ENCODE results near the gene RPS17.
"Not testable (repeated sequence)": the region's sequence is repeated elsewhere in the genome, so short reads cannot be mapped to it uniquely, and the experiment has no call there.

RPS17 gene

DNA sequence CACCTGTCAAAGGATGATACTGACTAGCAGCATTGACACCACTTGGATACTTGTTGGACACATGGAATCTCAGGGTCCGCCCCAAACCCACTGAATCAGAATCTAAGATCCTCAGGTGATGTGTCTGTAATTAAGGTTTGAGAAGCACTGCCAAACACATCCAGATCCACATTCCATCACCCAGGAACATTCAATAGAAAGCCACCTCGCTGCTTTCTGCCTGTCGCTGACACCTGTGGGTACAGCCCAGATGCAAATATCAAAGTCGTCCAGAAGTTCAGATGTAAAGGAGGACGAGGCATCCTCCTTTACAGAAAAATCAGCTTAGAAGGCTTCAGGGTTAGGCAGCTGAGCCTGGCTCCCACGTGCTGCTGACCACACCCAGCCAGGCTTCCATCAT lies 5.2 kb upstream of the RPS17 start:
- DNase-seq = no peak

- no peak for DNase-seq
Measured at GRCh38 chr15:82545002-82545401, 4.7 kb upstream of the RPS17 start.

GRCh38 chr15:82544431-82544830 lies 4.2 kb upstream of the RPS17 start:
- DNase-seq = no peak

- DNase-seq = peak; percentile 49
Measured at GRCh38 chr15:82543160-82543559, 2.9 kb upstream of the RPS17 start.

GRCh38 chr15:82540984-82541431 lies 751 bp upstream of the RPS17 start:
- DNase-seq = no peak

- peak; percentile 35 for DNase-seq
Measured at GRCh38 chr15:82539691-82540054, 584 bp downstream of the RPS17 start.

- DNase-seq = no peak
Measured at GRCh38 chr15:82538961-82539690, 1.1 kb downstream of the RPS17 start.

DNA sequence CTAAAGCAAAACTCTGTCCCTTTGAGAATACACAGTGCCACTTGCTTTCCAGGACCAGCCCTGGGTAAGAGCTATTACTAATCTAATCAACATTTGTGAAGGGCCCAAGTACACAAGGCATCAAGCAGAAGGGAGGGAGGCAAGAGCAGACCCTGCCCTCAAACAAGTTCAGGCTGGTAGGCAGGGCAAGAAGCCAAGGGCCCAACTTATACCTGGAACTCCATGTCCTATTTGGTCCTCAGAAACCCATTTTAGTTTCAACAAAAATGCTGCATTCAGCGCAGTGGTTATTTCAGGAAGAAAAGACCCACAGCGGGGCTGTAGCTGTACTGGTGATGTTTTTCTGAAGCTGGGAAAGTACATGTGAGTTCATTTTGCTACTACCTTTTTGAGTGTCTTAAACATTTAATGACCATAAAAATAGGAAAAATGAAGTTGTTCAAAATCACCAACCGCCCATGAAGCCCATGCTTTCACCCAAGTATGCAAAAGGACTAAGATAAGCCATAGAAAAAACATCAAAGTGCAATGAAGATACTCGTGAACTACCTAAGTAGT lies 2.8 kb downstream of the RPS17 start:
- DNase-seq = no peak

DNA sequence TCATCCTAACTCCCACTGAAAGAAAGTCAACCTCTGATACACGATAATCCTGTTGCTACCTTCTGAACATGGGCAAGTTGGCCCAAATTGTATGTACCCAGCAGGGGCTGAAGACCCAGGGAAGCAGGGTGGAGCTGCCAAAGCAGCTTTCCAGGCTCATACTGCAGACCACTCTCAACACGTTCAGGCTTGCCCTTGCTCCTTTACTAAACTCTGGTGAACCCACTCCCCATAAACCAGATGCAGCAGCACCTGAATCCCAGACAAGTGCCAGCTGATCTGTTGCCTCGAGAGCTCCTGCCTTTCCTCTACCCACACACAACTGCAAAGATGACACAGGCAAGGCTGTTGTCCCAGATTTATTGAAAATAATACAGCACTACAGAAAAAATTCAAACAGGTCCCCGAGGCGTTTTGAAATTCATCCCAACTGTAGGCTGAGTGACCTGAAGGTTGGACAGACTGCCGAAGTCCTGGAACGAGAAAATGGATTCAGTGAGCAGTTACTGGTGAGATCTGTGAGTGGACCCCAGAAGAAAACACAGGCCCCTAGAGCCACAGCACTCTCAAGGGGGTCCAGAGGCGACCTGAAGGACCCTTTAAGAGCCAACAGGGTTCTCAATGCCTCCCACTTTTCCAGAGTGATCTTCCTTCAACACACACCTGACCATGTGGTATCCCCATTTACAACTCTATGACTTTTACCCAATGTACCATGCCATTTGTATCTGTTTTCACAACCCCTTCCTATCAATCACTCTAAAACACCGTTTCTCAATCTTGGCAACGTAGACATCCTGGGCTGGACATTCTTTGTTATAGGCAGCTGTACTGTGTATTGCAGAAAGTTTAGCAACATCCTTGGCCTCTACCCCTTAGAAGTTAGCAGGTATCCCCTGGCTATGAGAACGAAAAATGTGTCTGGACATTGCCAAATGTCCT lies 3.6 kb downstream of the RPS17 start:
- no peak for DNase-seq

DNA sequence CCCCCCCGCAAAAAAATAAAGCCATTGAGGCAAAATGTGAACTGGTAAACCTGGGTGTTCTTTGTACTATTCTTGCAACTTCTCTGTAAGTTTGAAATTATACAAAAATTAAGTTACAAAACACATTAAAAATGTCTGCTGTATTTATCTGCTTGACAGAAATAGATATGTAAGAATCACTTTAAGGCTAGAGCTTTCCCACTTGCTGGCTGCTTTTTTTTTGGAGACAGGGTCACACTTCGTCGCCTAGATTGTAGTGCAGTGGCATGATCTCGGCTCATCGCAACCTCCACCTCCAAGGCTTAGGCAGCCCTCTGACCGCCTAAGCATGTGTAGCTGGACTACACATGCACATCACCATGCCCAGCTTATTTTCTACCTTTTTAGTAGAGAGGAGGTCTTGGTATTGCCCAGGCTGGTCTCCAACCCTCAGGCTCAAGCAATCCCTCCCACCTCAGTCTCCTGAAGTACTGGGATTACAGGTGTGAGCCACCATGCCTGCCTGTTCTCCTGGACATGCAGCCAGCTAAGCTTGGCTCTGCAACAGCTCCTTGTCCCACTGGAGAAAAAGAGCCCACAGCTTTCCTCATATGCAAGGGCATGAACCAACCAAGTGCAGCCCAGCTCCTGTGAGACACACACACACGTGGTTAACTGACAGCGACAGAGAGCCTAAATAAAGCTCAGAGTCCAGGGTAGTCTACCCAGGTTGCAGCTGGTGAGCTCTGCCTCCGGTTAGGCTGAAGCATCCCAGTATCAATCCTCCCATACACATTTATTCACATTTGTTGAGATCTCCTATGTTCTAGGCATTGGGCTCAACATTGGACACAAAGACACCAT lies 4.5 kb downstream of the RPS17 start:
- no peak for DNase-seq

DNA sequence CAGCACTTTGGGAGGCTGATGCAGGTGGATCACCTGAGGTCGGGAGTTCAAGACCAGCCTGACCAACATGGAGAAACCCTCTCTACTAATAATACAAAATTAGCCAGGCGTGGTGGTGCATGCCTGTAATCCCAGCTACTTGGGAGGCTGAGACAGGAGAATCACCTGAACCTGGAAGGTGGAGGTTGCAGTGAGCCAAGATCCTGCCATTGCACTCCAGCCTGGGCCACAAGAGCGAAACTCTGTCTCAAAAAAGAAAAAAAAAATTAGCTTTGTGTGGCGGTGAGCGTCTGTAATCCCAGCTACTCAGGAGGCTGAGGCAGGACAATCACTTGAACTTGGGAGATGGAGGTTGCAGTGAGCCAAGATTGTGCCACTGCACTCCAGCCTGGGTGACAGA lies 5.1 kb downstream of the RPS17 start:
- DNase-seq = not testable (repeated sequence)

GRCh38 chr15:82534457-82534861 lies 5.8 kb downstream of the RPS17 start:
- DNase-seq = not testable (repeated sequence)

- no peak for DNase-seq
Measured at GRCh38 chr15:82533801-82534200, 6.5 kb downstream of the RPS17 start.

DNA sequence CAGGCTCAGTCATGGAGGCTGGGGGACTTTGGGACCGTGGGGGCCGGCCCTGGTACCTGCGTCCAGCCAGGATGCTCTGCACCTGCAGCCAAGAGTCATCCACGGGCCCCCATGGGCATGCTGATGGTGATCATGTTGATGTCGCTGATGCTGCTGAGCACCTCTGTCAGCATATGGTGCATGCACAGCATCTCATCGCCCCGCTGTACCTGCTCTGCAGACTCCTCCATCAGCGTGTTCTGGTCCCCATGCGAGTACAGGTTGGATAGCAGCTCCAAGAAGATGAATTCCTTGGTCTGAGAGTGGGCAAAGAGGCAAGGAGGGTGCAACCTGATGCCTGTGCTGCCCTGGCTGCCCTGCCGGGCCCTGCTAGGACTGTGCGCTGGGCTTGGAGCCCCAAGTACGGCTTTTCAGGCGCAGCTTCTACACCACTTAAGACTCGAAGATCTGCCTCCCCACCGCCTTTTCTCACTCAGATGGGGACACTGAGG lies 7.2 kb downstream of the RPS17 start:
- no peak for DNase-seq

DNA sequence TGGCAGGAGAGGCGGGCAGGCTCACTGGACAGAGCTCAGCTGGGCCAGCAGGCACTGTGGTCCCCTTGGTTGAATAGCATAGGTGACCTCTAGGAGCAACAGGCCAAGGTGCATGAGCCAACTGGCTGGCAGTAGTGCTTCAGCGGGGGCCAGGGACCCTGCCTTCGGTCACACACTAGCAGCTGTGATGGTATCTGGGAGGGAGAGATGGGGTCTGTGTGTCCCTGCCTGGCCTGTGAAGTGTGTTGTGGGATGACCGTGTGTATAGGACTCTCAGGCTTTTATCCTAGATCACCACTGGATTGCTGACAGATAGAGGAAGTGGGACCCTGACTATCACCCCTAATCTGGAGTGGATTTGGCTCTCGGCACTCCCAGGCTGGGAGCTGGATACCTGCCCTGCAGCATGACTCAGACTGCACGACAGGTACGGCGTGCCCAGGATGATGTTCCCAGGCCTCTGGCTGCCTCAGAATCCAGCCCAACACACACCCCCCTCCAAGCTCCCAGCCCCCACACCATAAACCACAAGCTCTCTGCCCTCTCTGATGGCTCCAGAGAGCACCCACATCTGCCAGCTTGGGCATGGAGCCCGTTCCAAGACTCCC lies 7.8 kb downstream of the RPS17 start:
- DNase-seq = no peak

GRCh38 chr15:82531496-82532382 lies 8.5 kb downstream of the RPS17 start:
- DNase-seq = no peak

DNA sequence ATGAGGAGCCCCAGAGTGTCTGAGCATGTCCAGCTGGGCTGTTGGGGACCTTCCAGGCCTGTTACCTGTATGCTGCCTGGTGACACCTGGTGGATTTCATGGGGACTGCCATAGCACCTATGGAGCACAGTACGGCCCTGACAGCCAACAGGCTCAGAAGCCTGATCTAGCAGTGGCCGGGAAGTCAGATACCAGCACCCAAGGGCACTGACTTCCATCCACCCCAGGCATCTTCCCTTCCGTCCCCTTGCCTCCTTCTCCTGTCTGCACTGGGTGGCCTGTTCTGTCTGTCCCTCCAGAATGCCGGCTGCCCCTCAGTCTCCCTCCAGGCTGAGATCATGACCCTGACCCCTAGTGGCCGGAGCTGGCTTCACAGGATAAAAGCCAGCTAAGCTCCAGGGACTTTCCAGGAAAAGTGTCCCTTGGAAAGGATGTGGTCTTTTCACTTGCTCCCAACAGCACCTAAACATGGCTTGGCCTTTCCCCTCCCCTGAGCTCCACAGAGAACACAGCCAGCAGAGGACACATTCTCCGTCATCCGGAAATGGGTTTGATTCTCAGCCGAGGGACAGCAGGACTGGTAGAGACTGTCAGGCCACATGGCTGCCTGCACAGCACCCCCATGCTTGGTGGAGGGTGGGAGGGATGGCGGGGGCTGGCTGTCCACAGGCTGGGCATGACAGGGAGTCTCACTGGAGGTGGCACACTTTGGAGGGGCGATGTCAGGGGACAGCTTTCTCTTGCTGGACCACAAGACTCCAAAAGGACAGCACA lies 9.5 kb downstream of the RPS17 start:
- peak; percentile 38 for DNase-seq

DNA sequence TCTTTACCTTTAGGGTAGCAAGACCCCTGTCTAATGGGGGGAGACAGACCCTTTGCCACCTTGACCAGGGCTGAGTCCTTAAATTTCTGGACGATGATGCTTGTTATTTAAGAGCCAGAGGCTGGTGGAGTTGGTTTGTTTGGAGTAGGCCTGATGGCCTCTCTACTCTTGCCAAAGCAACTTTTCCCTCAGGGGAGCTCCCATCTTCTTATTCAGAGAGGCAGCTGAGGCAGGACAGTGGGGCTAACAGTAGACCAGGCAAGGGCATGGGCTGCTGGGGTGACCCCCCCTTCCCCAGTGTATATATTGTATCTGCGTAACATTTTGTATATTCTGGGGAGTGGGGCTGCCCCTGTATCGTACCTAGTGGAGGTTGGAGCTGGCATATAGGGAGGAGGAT lies 10.3 kb downstream of the RPS17 start:
- no peak for DNase-seq

GRCh38 chr15:82513587-82513986 lies 26.7 kb downstream of the RPS17 start:
- DNase-seq = not testable (repeated sequence)

GRCh38 chr15:82507693-82508092 lies 32.6 kb downstream of the RPS17 start:
- DNase-seq = not testable (repeated sequence)
